Lung microvascular endothelial cell (primary cell): Measurements from ENCODE around the gene NOP9. TPM values are rescaled to one million over a fixed set of nuclear protein-coding genes. Genes with fewer than 3 reads are reported as not detected.

ENCODE experiments used
- DNase-seq, 2 donors: peaks; one replicate each; pipeline versions ENCODE4 v3.0.0 to v3.0.0-alpha.2; 2010; ENCODE audit warnings: low read depth in 2 of 2
- total RNA-seq: library from RNA; depleted of rRNA; stranded (reverse); fragments of >200 nt; gene quantifications from 2 replicates; pipeline ENCODE4 v1.2.1, GENCODE V29; 2014

NOP9 gene
- total RNA-seq: 15.7 and 20.4 TPM in 2 replicates

- peak; percentile 91 to 93 for DNase-seq
Observed at GRCh38 chr14:24299255-24300191, at the start of gene NOP9, which contains the start of gene DHRS1. NOP9 (plus strand) TSS chr14:24299850; CDS start chr14:24299955, 105 bp downstream. DHRS1 (minus strand) TSS chr14:24299780; CDS start chr14:24299106, 674 bp downstream.

GRCh38 chr14:24250354-24250753 lies 49.3 kb upstream of the NOP9 start:
- no peak for DNase-seq

GRCh38 chr14:24251880-24252288 lies 47.8 kb upstream of the NOP9 start:
- peak in 1 of 2 donors; percentile 53 for DNase-seq

- DNase-seq: no peak
Observed at GRCh38 chr14:24252289-24253124, 47.1 kb upstream of the NOP9 start.

- no peak for DNase-seq
Observed at GRCh38 chr14:24253936-24254335, 45.7 kb upstream of the NOP9 start.

- DNase-seq: no peak
Observed at GRCh38 chr14:24254630-24255392, 44.8 kb upstream of the NOP9 start.

- no peak for DNase-seq
Observed at GRCh38 chr14:24255438-24255837, 44.2 kb upstream of the NOP9 start.

GRCh38 chr14:24255931-24256711 lies 43.5 kb upstream of the NOP9 start:
- DNase-seq: no peak

- no peak for DNase-seq
Observed at GRCh38 chr14:24256960-24257359, 42.7 kb upstream of the NOP9 start.

- no peak for DNase-seq
Observed at GRCh38 chr14:24258119-24258518, 41.5 kb upstream of the NOP9 start.

- DNase-seq: no peak
Observed at GRCh38 chr14:24258548-24259265, 40.9 kb upstream of the NOP9 start.

GRCh38 chr14:24259282-24260025 lies 40.2 kb upstream of the NOP9 start:
- DNase-seq: no peak

GRCh38 chr14:24260026-24260779 lies 39.4 kb upstream of the NOP9 start:
- no peak for DNase-seq

GRCh38 chr14:24260780-24261157 lies 38.9 kb upstream of the NOP9 start:
- DNase-seq: no peak

GRCh38 chr14:24261256-24261968 lies 38.2 kb upstream of the NOP9 start:
- DNase-seq: no peak

GRCh38 chr14:24261969-24262327 lies 37.7 kb upstream of the NOP9 start:
- DNase-seq: no peak

- no peak for DNase-seq
Observed at GRCh38 chr14:24262821-24263733, 36.6 kb upstream of the NOP9 start, which contains the start of gene TGM1. TGM1 (minus strand) TSS chr14:24263177; CDS start chr14:24262352, 825 bp downstream.
